Measurements from ENCODE around the gene NOS1. TPM values are rescaled to one million over a fixed set of nuclear protein-coding genes. Genes with fewer than 3 reads are reported as not detected.

NOS1 gene
- total and polyA plus RNA-seq, 4 donors = 0.05 to 0.66 (median 0.22) TPM

DNA sequence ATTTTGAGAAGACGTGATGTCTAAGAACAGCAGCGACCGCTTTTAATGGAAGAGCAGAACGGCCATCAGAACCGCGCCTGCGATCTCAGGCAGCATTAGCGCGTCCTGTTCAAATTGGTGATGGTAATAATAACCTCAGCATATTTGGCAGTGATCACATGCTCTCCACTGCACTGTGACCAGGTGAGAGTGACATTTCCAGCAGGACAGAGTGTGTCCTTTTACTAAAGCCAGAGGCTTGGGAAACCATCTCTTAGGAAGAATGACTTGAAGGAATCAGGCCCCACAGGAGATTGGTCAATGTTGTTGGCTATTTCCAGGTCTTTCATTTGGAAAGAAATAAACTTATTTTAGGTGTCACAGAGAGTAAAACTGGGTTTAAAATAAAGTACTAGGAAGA lies 119.7 kb downstream of the NOS1 start:
- DNase-seq (no peak), ATAC-seq (ENCODE audit: low FRiP score) (no peak)
- Histone ChIP-seq H3K9me3 (ENCODE audit: control insufficient read depth, low read length) (no peaks in the 10 kb centered on the region), H3K4me3 (ENCODE audit: low read length in 2 of 2) (no peak overlapping the region), H3K4me1 (ENCODE audit: control insufficient read depth in 1 of 2, insufficient read depth in 2 of 2, low read length in 2 of 2) (no peaks in the 10 kb centered on the region), H3K36me3 (ENCODE audit: control insufficient read depth in 1 of 2, insufficient read depth in 2 of 2, low read length in 1 of 2) (no peaks in the 10 kb centered on the region), H3K27me3 (ENCODE audit: control insufficient read depth in 1 of 2, insufficient read depth in 2 of 2, low read length in 1 of 2) (no peaks in the 10 kb centered on the region), H3K27ac (ENCODE audit: low read depth in 1 of 2, low read length in 2 of 2) (no peak overlapping the region)
- intact Hi-C loops (cut with DNase I) = no loop called here
- 94 to 96% methylated on average over 9 of the region's 9 CpGs for WGBS, 2 donors

DNA sequence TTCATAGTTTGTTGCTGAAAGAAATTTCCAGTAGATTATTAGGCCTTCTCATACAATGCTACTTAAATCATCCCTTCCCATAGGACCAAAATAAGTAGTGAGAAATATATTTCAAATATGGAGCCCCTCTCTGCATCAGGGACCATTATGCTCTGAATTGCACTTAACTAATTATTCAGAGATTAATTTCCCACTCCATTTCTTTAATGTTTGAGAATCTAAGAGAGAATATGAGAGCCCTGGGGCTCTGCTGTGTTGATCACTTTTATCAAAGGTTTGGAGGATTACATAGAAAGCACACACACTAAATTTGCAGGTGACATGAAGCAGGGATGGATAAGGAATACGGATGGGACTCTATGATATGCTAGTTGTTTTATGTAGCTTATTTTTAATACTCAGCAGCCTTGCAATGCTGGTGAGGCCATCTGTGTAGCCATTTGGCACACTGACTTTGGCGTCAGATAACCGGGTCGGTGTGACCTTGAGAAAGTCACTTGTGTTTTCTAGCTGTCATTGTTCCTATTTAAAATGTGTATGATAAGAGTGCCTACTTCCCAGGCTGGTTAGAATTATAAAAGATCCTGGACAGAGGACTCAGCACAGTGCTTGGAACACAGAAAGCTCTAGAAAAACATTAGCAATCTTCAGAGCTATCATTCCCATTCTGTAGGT lies 121.2 kb downstream of the NOS1 start:
- no peaks in the 10 kb centered on the region for H3K36me3 ChIP-seq (ENCODE audit: control insufficient read depth in 1 of 2, insufficient read depth in 2 of 2, low read length in 1 of 2)
- DNase-seq = no peak
- no peaks in the 10 kb centered on the region for H3K4me1 ChIP-seq (ENCODE audit: control insufficient read depth in 1 of 2, insufficient read depth in 2 of 2, low read length in 2 of 2)
- H3K27ac ChIP-seq (ENCODE audit: low read depth in 1 of 2, low read length in 2 of 2) = no peak overlapping the region
- ATAC-seq (ENCODE audit: low FRiP score) = no peak
- WGBS, 2 donors = 76 to 79% methylated on average over 4 of the region's 4 CpGs
- no peaks in the 10 kb centered on the region for H3K9me3 ChIP-seq (ENCODE audit: control insufficient read depth, low read length)
- intact Hi-C loops (cut with DNase I) = no loop called here
- H3K4me3 ChIP-seq (ENCODE audit: low read length in 2 of 2) = no peak overlapping the region
- no peaks in the 10 kb centered on the region for H3K27me3 ChIP-seq (ENCODE audit: control insufficient read depth in 1 of 2, insufficient read depth in 2 of 2, low read length in 1 of 2)

DNA sequence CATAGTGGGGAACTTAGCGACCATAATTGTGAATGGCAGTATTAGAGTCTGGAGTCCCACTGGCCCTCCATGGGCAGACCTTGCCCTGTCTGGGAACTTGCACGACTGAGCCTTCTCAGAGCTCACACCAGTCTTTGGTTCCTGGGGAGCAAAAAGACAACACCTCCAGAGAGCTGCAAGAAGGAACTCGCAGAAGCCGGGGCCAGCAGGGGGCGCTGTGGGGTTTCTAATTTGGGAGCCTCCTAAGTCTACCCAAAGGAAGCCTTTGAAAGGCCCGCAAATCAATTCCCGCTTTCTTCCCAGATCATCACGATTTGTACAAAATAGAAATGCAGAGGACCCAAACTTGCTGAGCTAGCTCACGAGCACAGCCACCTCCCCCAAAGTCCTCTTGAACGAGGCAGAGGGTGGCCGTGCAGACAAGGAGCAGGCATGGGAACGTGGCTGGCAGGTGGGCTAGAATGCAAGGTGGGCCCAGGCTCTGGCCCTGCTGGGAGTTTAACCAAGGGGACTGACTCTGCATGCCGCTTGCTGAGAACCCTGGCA lies 124.9 kb downstream of the NOS1 start:
- Histone ChIP-seq H3K4me1 (ENCODE audit: control insufficient read depth in 1 of 2, insufficient read depth in 2 of 2, low read length in 2 of 2) (no peaks in the 10 kb centered on the region), H3K27ac (ENCODE audit: low read depth in 1 of 2, low read length in 2 of 2) (no peak overlapping the region), H3K4me3 (ENCODE audit: low read length in 2 of 2) (no peak overlapping the region), H3K27me3 (ENCODE audit: control insufficient read depth in 1 of 2, insufficient read depth in 2 of 2, low read length in 1 of 2) (no peaks in the 10 kb centered on the region), H3K9me3 (ENCODE audit: control insufficient read depth, low read length) (no peaks in the 10 kb centered on the region), H3K36me3 (ENCODE audit: control insufficient read depth in 1 of 2, insufficient read depth in 2 of 2, low read length in 1 of 2) (no peaks in the 10 kb centered on the region)
- WGBS, 2 donors = 5 to 8% methylated on average over 13 of the region's 13 CpGs
- ATAC-seq (ENCODE audit: low FRiP score) (no peak), DNase-seq (peak; percentile 81 to 92)
- intact Hi-C loops (cut with DNase I) = no loop called here

DNA sequence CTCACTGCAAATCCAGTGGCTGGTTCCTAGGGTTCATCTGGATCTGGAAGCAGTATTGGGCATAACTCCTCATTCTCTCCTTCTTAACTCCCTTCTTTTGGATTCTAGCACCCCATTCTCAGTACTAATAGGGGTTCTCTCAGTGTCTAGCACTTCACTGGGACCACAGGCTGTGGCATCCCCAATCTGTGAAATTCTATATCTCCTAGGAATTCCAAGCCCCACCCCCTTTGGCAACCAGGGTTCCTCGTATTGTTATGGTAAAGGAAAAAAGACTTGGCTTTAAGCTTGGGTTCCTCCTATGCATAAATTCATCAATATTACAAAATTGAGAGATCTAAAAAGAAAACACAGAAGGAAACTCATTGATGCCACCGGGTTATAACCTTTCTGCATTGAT lies 126.2 kb downstream of the NOS1 start:
- 21 to 28% methylated on average over 2 of the region's 2 CpGs for WGBS, 2 donors

DNA sequence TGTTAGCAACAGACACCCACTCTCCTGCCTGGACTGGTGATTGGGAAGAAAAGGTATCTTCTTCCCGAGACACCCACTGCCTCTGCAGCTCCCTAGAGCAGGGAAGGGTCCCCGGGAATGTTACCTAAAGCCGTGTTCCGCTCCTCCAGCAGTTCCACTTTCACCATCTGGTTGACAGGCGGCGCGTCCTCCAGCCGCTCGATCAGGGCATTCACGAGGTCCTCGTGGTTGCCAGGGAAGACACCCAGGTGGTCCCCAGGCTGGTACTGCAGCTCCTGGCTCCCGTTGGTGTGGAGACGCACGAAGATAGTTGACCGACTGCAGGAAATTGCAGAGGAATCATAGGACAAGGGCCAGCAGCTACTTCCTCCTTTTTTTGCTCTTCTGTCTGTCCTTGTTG lies 127.0 kb downstream of the NOS1 start:
- Histone ChIP-seq H3K4me3 (ENCODE audit: low read length in 2 of 2) (no peak overlapping the region), H3K36me3 (ENCODE audit: control insufficient read depth in 1 of 2, insufficient read depth in 2 of 2, low read length in 1 of 2) (no peaks in the 10 kb centered on the region), H3K27ac (ENCODE audit: low read depth in 1 of 2, low read length in 2 of 2) (no peak overlapping the region), H3K4me1 (ENCODE audit: control insufficient read depth in 1 of 2, insufficient read depth in 2 of 2, low read length in 2 of 2) (no peaks in the 10 kb centered on the region), H3K9me3 (ENCODE audit: control insufficient read depth, low read length) (no peaks in the 10 kb centered on the region), H3K27me3 (ENCODE audit: control insufficient read depth in 1 of 2, insufficient read depth in 2 of 2, low read length in 1 of 2) (no peaks in the 10 kb centered on the region)
- WGBS, 2 donors = 88 to 89% methylated on average over 15 of the region's 15 CpGs
- intact Hi-C loops (cut with DNase I) = no loop called here
- ATAC-seq (ENCODE audit: low FRiP score) (no peak), DNase-seq (no peak)

More for the DNA sequence above, 126.2 kb downstream of the NOS1 start:
- no peak overlapping the region for H3K27ac ChIP-seq (ENCODE audit: low read depth in 1 of 2, low read length in 2 of 2)
- H3K9me3 ChIP-seq (ENCODE audit: control insufficient read depth, low read length) = no peaks in the 10 kb centered on the region
- no peak for DNase-seq
- H3K36me3 ChIP-seq (ENCODE audit: control insufficient read depth in 1 of 2, insufficient read depth in 2 of 2, low read length in 1 of 2) = no peaks in the 10 kb centered on the region
- intact Hi-C loops (cut with DNase I) = no loop called here
- H3K4me1 ChIP-seq (ENCODE audit: control insufficient read depth in 1 of 2, insufficient read depth in 2 of 2, low read length in 2 of 2) = no peaks in the 10 kb centered on the region
- no peaks in the 10 kb centered on the region for H3K27me3 ChIP-seq (ENCODE audit: control insufficient read depth in 1 of 2, insufficient read depth in 2 of 2, low read length in 1 of 2)
- no peak for ATAC-seq (ENCODE audit: low FRiP score)
- no peak overlapping the region for H3K4me3 ChIP-seq (ENCODE audit: low read length in 2 of 2)

DNA sequence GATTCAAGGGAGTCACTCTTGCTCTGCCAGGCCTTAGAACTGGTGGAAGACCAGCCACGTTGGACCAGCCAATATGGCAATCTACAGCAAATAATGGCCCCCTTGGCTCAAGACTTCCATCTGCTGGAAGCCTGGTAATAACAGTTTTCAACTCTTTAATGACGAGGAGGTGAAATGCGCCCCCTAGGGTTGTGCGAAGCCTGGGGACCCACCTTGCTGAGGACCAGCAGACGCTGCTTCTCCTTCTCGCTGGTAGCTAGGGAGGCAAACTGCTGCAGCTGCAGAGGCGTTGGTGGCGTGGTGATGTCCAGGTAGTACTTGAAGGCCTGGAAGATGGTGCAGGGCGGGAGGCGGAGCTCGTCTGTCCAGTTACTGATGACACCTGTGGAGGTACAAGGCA lies 129.7 kb downstream of the NOS1 start:
- Histone ChIP-seq H3K27me3 (ENCODE audit: control insufficient read depth in 1 of 2, insufficient read depth in 2 of 2, low read length in 1 of 2) (no peaks in the 10 kb centered on the region), H3K4me3 (ENCODE audit: low read length in 2 of 2) (no peak overlapping the region), H3K27ac (ENCODE audit: low read depth in 1 of 2, low read length in 2 of 2) (no peak overlapping the region), H3K36me3 (ENCODE audit: control insufficient read depth in 1 of 2, insufficient read depth in 2 of 2, low read length in 1 of 2) (no peaks in the 10 kb centered on the region), H3K9me3 (ENCODE audit: control insufficient read depth, low read length) (no peaks in the 10 kb centered on the region), H3K4me1 (ENCODE audit: control insufficient read depth in 1 of 2, insufficient read depth in 2 of 2, low read length in 2 of 2) (no peaks in the 10 kb centered on the region)
- intact Hi-C loops (cut with DNase I) = no loop called here
- 78 to 87% methylated on average over 11 of the region's 11 CpGs for WGBS, 2 donors
- DNase-seq = no peak
- ATAC-seq (ENCODE audit: low FRiP score) = no peak

DNA sequence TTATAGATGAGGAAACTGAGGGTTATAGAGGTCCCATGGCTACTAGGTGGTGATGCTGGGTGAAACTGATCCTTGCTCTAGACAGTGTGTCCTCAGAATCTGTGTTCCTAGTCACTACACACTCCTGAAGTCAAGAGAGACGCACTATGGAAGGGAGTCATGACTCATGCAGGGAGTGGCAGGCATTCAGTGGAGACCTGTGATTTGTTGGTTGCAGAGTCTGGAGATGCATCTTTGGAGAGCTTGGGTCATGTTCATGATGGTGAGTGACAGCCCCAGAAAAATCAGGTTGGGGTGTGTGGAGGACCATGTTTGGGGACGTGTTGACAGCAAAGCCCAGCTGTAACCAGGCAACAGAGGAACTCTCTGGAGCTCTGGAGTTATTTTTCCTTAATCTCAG lies 133.2 kb downstream of the NOS1 start:
- Histone ChIP-seq H3K27ac (ENCODE audit: low read depth in 1 of 2, low read length in 2 of 2) (no peak overlapping the region), H3K36me3 (ENCODE audit: control insufficient read depth in 1 of 2, insufficient read depth in 2 of 2, low read length in 1 of 2) (no peaks in the 10 kb centered on the region), H3K27me3 (ENCODE audit: control insufficient read depth in 1 of 2, insufficient read depth in 2 of 2, low read length in 1 of 2) (no peaks in the 10 kb centered on the region), H3K4me1 (ENCODE audit: control insufficient read depth in 1 of 2, insufficient read depth in 2 of 2, low read length in 2 of 2) (no peaks in the 10 kb centered on the region), H3K9me3 (ENCODE audit: control insufficient read depth, low read length) (no peaks in the 10 kb centered on the region), H3K4me3 (ENCODE audit: low read length in 2 of 2) (no peak overlapping the region)
- ATAC-seq (ENCODE audit: low FRiP score) = no peak
- intact Hi-C loops (cut with DNase I) = no loop called here
- no peak for DNase-seq
- WGBS, 2 donors = 18 to 31% methylated on average over 2 of the region's 2 CpGs

DNA sequence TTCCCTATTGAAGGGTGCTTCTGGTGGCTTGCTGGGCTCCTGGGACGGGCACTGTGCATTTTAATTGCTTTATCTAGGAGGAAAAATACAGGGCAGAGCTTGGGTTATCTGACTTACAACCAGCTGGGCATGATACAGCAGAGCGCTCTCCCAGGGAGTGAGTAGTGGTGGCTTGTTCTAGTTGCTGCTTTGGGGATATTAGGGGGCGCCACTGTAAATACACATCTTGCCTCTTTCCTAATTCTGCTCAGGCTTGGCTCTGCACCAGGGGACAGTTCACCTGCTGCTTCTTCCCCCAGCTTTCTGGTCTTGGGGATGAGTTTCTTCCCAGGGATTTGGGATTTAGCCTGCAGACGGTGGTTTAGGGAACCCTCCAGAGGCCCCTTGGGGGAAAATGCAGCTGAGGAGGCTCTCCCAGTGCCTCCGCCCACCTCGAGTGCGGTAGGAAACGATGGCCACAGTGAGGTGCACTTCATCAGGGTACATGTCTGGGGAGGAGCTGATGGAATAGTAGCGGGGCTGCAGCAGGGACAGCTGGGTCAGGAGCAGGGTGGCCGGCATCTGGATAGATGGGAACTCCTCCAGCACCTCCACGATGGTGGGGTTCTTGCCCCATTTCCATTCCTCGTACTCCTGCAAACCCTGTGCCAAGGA lies 134.3 kb downstream of the NOS1 start:
- Histone ChIP-seq H3K27ac (ENCODE audit: low read depth in 1 of 2, low read length in 2 of 2) (no peak overlapping the region), H3K9me3 (ENCODE audit: control insufficient read depth, low read length) (no peaks in the 10 kb centered on the region), H3K36me3 (ENCODE audit: control insufficient read depth in 1 of 2, insufficient read depth in 2 of 2, low read length in 1 of 2) (no peaks in the 10 kb centered on the region), H3K4me1 (ENCODE audit: control insufficient read depth in 1 of 2, insufficient read depth in 2 of 2, low read length in 2 of 2) (no peaks in the 10 kb centered on the region), H3K27me3 (ENCODE audit: control insufficient read depth in 1 of 2, insufficient read depth in 2 of 2, low read length in 1 of 2) (no peaks in the 10 kb centered on the region), H3K4me3 (ENCODE audit: low read length in 2 of 2) (no peak overlapping the region)
- ATAC-seq (ENCODE audit: low FRiP score) = no peak
- intact Hi-C loops (cut with DNase I) = no loop called here
- DNase-seq = no peak
- WGBS, 2 donors = 43 to 51% methylated on average over 12 of the region's 12 CpGs

DNA sequence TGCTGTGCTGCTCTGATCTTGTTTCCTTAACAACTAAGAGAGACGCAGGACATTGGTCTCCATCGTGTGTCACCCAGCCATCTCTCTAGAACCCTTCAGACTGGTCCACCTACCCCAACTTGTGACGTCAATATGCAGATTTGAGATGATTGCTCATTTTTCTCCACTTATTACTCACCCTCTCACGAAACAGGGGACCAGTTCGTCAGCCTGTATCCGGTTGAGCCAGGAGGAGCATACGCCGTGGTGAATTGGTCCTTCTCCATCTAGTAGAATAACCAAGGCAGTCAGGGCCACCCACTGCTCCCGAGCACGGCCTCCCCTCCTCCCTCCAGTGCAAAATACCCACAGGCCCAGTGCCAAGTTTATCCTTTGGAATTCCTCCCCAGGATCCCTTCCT lies 134.9 kb downstream of the NOS1 start:
- H3K4me1 ChIP-seq (ENCODE audit: control insufficient read depth in 1 of 2, insufficient read depth in 2 of 2, low read length in 2 of 2) = no peaks in the 10 kb centered on the region
- no peak overlapping the region for H3K4me3 ChIP-seq (ENCODE audit: low read length in 2 of 2)
- H3K9me3 ChIP-seq (ENCODE audit: control insufficient read depth, low read length) = no peaks in the 10 kb centered on the region
- intact Hi-C loops (cut with DNase I) = no loop called here
- ATAC-seq (ENCODE audit: low FRiP score) (no peak), DNase-seq (no peak)
- H3K27ac ChIP-seq (ENCODE audit: low read depth in 1 of 2, low read length in 2 of 2) = no peak overlapping the region
- no peaks in the 10 kb centered on the region for H3K36me3 ChIP-seq (ENCODE audit: control insufficient read depth in 1 of 2, insufficient read depth in 2 of 2, low read length in 1 of 2)
- H3K27me3 ChIP-seq (ENCODE audit: control insufficient read depth in 1 of 2, insufficient read depth in 2 of 2, low read length in 1 of 2) = no peaks in the 10 kb centered on the region
- 64 to 72% methylated on average over 10 of the region's 10 CpGs for WGBS, 2 donors
